HepG2 (cell line): ENCODE results near the gene ZSCAN31. TPM values are rescaled to one million over a fixed set of nuclear protein-coding genes. Genes with fewer than 3 reads are reported as not detected.
A peak's percentile ranks its signal among the peaks of the same experiment; 100 is the strongest.

ENCODE experiments used
- BATF2 ChIP-seq: sonication (generic); formaldehyde crosslinking; IDR thresholded peaks from 2 replicates; pipeline ENCODE4 v1.8.0; 2022; ENCODE audit warnings: mild to moderate bottlenecking, missing genetic modification reagents, moderate library complexity
- BRCA1 ChIP-seq: sonication (generic); formaldehyde crosslinking; IDR thresholded peaks from 2 replicates; pipeline ENCODE4 v1.4.0; 2020; ENCODE audit warnings: missing genetic modification reagents
- CBX1 ChIP-seq: IDR thresholded peaks from one replicate; pipeline ENCODE4 v1.6.1; 2016; ENCODE audit warnings: antibody characterized with exemption, low read depth
- CERS6 ChIP-seq: sonication (generic); formaldehyde crosslinking; IDR thresholded peaks from 2 replicates; pipeline ENCODE4 v1.5.0; 2020; ENCODE audit warnings: missing genetic modification reagents
- CHD2 ChIP-seq: IDR thresholded peaks from 2 replicates; pipeline ENCODE4 v1.6.1; 2011; ENCODE audit warnings: low read depth, low read length, improper control_type of control experiment
- DMTF1 ChIP-seq: sonication (generic); formaldehyde crosslinking; IDR thresholded peaks from 2 replicates; pipeline ENCODE4 v1.4.0; 2020; ENCODE audit warnings: mild to moderate bottlenecking, missing genetic modification reagents
- ETV6 ChIP-seq: sonication (generic); formaldehyde crosslinking; conservative IDR thresholded peaks from 2 replicates; pipeline ENCODE4 v1.4.0; 2020; ENCODE audit warnings: missing genetic modification reagents
- FLYWCH1 ChIP-seq: sonication (generic); formaldehyde crosslinking; IDR thresholded peaks from 2 replicates; pipeline ENCODE4 v1.8.1; 2023; ENCODE audit warnings: mild to moderate bottlenecking, missing genetic modification reagents
- FOXA3 ChIP-seq: IDR thresholded peaks from 2 replicates; pipeline ENCODE4 v1.6.1; 2016; ENCODE audit warnings: missing genetic modification reagents, missing compliant biosample characterization
- HNRNPK ChIP-seq: fragments of 200-400 bp; formaldehyde crosslinking; IDR thresholded peaks from 2 replicates; pipeline ENCODE4 v1.6.1; 2018; ENCODE audit warnings: low read length, low read depth, moderate library complexity, mild to moderate bottlenecking; ENCODE audit not compliant: poor library complexity, severe bottlenecking
- JARID2 ChIP-seq: sonication (generic); formaldehyde crosslinking; IDR thresholded peaks from 2 replicates; pipeline ENCODE4 v1.8.1; 2023; ENCODE audit warnings: missing genetic modification reagents, inconsistent platforms; ENCODE audit not compliant: insufficient replicate concordance
- MAFF ChIP-seq: IDR thresholded peaks from 2 replicates; pipeline ENCODE4 v1.6.1; 2011; ENCODE audit warnings: low read depth, low read length, improper control_type of control experiment
- MAFK ChIP-seq, 2 experiments: IDR thresholded peaks in 1 of 2; conservative IDR thresholded peaks in 1 of 2; 2 replicates each; pipeline ENCODE4 v1.6.1; 2011; ENCODE audit warnings: improper control_type of control experiment in 2 of 2, low read length in 2 of 2
- MTF2 ChIP-seq: sonication (generic); formaldehyde crosslinking; IDR thresholded peaks from 2 replicates; pipeline ENCODE4 v1.5.0; 2020; ENCODE audit warnings: missing genetic modification reagents, borderline replicate concordance
- MXD4 ChIP-seq: IDR thresholded peaks from 2 replicates; pipeline ENCODE4 v1.6.1; 2016; ENCODE audit warnings: mild to moderate bottlenecking, missing biosample characterization, missing genetic modification reagents
- PRMT3 ChIP-seq: sonication (generic); formaldehyde crosslinking; IDR thresholded peaks from 2 replicates; pipeline ENCODE4 v1.8.1; 2022; ENCODE audit warnings: low read depth, mild to moderate bottlenecking, moderate library complexity, missing genetic modification reagents, borderline replicate concordance
- RBM22 ChIP-seq: fragments of 200-400 bp; formaldehyde crosslinking; optimal IDR thresholded peaks from 2 replicates; pipeline ENCODE3; 2017; ENCODE audit warnings: mild to moderate bottlenecking, low read length, moderate library complexity
- SMARCE1 ChIP-seq: fragments of 450-650 bp; IDR thresholded peaks from 2 replicates; pipeline ENCODE4 v1.6.1; 2017; ENCODE audit warnings: borderline replicate concordance
- TOPORS ChIP-seq: sonication (generic); formaldehyde crosslinking; IDR thresholded peaks from 2 replicates; pipeline ENCODE4 v1.8.0; 2023; ENCODE audit warnings: mild to moderate bottlenecking, missing genetic modification reagents
- YEATS2 ChIP-seq: sonication (generic); formaldehyde crosslinking; IDR thresholded peaks from 2 replicates; pipeline ENCODE4 v1.4.0; 2020; ENCODE audit warnings: missing genetic modification reagents, borderline replicate concordance
- ZC3H4 ChIP-seq: sonication (generic); formaldehyde crosslinking; IDR thresholded peaks from 2 replicates; pipeline ENCODE4 v1.4.0; 2020; ENCODE audit warnings: missing genetic modification reagents, borderline replicate concordance
- ZFP41 ChIP-seq: sonication (generic); formaldehyde crosslinking; IDR thresholded peaks from 2 replicates; pipeline ENCODE4 v1.4.0; 2020; ENCODE audit warnings: mild to moderate bottlenecking, missing genetic modification reagents, borderline replicate concordance
- ZNF441 ChIP-seq: sonication (generic); formaldehyde crosslinking; IDR thresholded peaks from 2 replicates; pipeline ENCODE4 v1.7.0; 2021; ENCODE audit warnings: missing genetic modification reagents, borderline replicate concordance
- ZNF501 ChIP-seq: sonication (generic); formaldehyde crosslinking; IDR thresholded peaks from 2 replicates; pipeline ENCODE4 v1.5.1; 2020; ENCODE audit warnings: mild to moderate bottlenecking, moderate library complexity, missing genetic modification reagents
- ZNF572 ChIP-seq: sonication (generic); formaldehyde crosslinking; IDR thresholded peaks from 2 replicates; pipeline ENCODE4 v1.5.1; 2020; ENCODE audit warnings: mild to moderate bottlenecking, missing genetic modification reagents
- ZNF639 ChIP-seq: conservative IDR thresholded peaks from 2 replicates; pipeline ENCODE4 v1.6.1; 2018; ENCODE audit warnings: missing genetic modification reagents
- ZNF773 ChIP-seq: sonication (generic); formaldehyde crosslinking; IDR thresholded peaks from 2 replicates; pipeline ENCODE4 v1.4.0; 2020; ENCODE audit warnings: missing genetic modification reagents, borderline replicate concordance
- polyA plus RNA-seq, 8 experiments: library from polyadenylated mRNA; depleted of rRNA in 3 of 8; stranded (reverse) in 7 of 8; unstranded in 1 of 8; fragments of >200 nt; fragmentation: Illumina TruSeq in 4 of 8; extraction: Trizol in 4 of 8; gene quantifications; 2 replicates each; pipeline versions ENCODE4 v1.2.1 to v1.2.3, GENCODE V29; 2011 to 2016; ENCODE audit warnings: low read depth in 4 of 8, missing spikeins in 1 of 8, mixed read lengths in 1 of 8; ENCODE audit not compliant: insufficient read depth in 1 of 8
- total RNA-seq, 5 experiments: library from RNA; depleted of rRNA; stranded (reverse); fragments of >200 nt; fragmentation: Illumina TruSeq; extraction: Trizol; gene quantifications; 2 replicates each; pipeline ENCODE4 v1.2.3, GENCODE V29; 2016; ENCODE audit warnings: low read depth in 1 of 5

Gene ZSCAN31
- total and polyA plus RNA-seq, 2 of the 13 experiments (the other 11 are each of a cell fraction or from before 2014, with no cell fraction given), result 5.3 to 6.2 TPM

GRCh38 chr6:28345201-28345600, 9.3 kb upstream of the ZSCAN31 start (continued):
- TF ChIP-seq JARID2 (CRISPR knock-in tag) (no peak), FLYWCH1 (no peak), YEATS2 (CRISPR knock-in tag) (peak; percentile 28; the same call in 1 of the 2 replicates), DMTF1 (CRISPR knock-in tag) (no peak), BRCA1 (no peak), TOPORS (CRISPR knock-in tag) (no peak), CHD2 (no peak), MAFF (no peak), HNRNPK (no peak), ZNF572 (CRISPR knock-in tag) (no peak), ZC3H4 (no peak), MTF2 (no peak), CERS6 (CRISPR knock-in tag) (no peak), FOXA3 (peak; percentile 96), ETV6 (no peak), SMARCE1 (no peak), PRMT3 (no peak), MXD4 (CRISPR knock-in tag) (no peak), CBX1 (no peak), RBM22 (no peak), ZNF501 (CRISPR knock-in tag) (no peak), ZFP41 (CRISPR knock-in tag) (no peak), ZNF441 (CRISPR knock-in tag) (0 out of 2 replicates have a peak, but pooled peaks have one; percentile 21), BATF2 (CRISPR knock-in tag) (no peak), ZNF773 (no peak), ZNF639 (no peak), MAFK (conservative IDR thresholded peaks at IDR 0.05 in 1 of 2, IDR thresholded peaks at IDR 0.05 in 1 of 2; ENCODE audit: low read length in 2 of 2) (no peak)
